Measurements from ENCODE around the gene CDH4. TPM values are rescaled to one million over a fixed set of nuclear protein-coding genes. Genes with fewer than 3 reads are reported as not detected.

Gene CDH4
- total and polyA plus RNA-seq, 2 donors (not counting 3 experiments of a cell fraction or from before 2014, with no cell fraction given): 0.17 to 0.51 TPM

- DNase-seq (ENCODE audit: low read depth, low spot score) (no peak), FAIRE-seq (no peak)
- dilution Hi-C loops (cut with MboI; ENCODE audit: extremely low pct_ligation_motif_present, low sequenced_read_pairs): no loop called here
- no peak overlapping the region for H3K4me2 ChIP-seq (ENCODE audit: insufficient read depth, low read length)
- intact Hi-C loops (cut with micrococcal nuclease): no loop called here
- H3K36me3 ChIP-seq (ENCODE audit: control insufficient read depth in 2 of 2, extremely low read depth in 1 of 2, insufficient read depth in 2 of 2, low read length in 2 of 2): no peaks in the 10 kb centered on the region
- H3K4me3 ChIP-seq (replicated peaks in 1 of 3; ENCODE audit: insufficient read depth in 1 of 3, low read depth in 1 of 3, low read length in 3 of 3): no peak overlapping the region
- no peaks in the 10 kb centered on the region for H3K9me1 ChIP-seq (replicated peaks; ENCODE audit: control insufficient read depth, extremely low read depth, insufficient read depth, low read length)
- TF ChIP-seq POLR2A (IDR thresholded peaks at IDR 0.05; ENCODE audit: low read depth, low read length) (no peak), MYC (IDR thresholded peaks at IDR 0.05; ENCODE audit: low read depth, low read length) (no peak), GATA2 (IDR thresholded peaks at IDR 0.05; ENCODE audit: insufficient read depth, insufficient read length, low read depth, low read length) (no peak), FOS (IDR thresholded peaks at IDR 0.05; ENCODE audit: borderline replicate concordance, insufficient read depth, low read length) (no peak), MAX (IDR thresholded peaks at IDR 0.05; ENCODE audit: insufficient read depth, insufficient read length) (no peak), POLR2AphosphoS5 (IDR thresholded peaks at IDR 0.05; ENCODE audit: insufficient read depth, low read depth, low read length) (no peak), CTCF (IDR thresholded peaks at IDR 0.05; ENCODE audit: extremely low read depth in 1 of 2, insufficient read depth in 1 of 2, low read depth in 1 of 2, low read length in 2 of 2) (no peak), EZH2 (IDR thresholded peaks at IDR 0.05; ENCODE audit: borderline replicate concordance, low read depth, low read length, severe bottlenecking) (no peak), JUN (IDR thresholded peaks at IDR 0.05; ENCODE audit: borderline replicate concordance, insufficient read depth, insufficient read length, low read depth) (no peak)
- H3K27ac ChIP-seq (ENCODE audit: insufficient read depth, low read depth, low read length): no peak overlapping the region
- BruUV-seq (replicated peaks): no TSS peak
- no peaks in the 10 kb centered on the region for H3K27me3 ChIP-seq (ENCODE audit: control insufficient read depth in 2 of 2, insufficient read depth in 2 of 2, low read length in 2 of 2)
- POLR2A ChIA-PET: no interaction called here
- no peaks in the 10 kb centered on the region for H3K9me3 ChIP-seq (replicated peaks; ENCODE audit: control insufficient read depth, insufficient read depth, low read length)
- no peaks in the 10 kb centered on the region for H3K79me2 ChIP-seq (ENCODE audit: control insufficient read depth, insufficient read depth, low read length)
- no peak overlapping the region for H3K9ac ChIP-seq (replicated peaks; ENCODE audit: extremely low read depth, insufficient read depth, low read length)
- no peak overlapping the region for H2AFZ ChIP-seq (ENCODE audit: low read depth, low read length)
- no peaks in the 10 kb centered on the region for H3K4me1 ChIP-seq (ENCODE audit: control insufficient read depth, extremely low read depth, insufficient read depth, low read length)
- CTCF ChIA-PET: no interaction called here
- no peaks in the 10 kb centered on the region for H4K20me1 ChIP-seq (replicated peaks; ENCODE audit: control insufficient read depth, extremely low read depth, insufficient read depth, low read length)
Observed at GRCh38 chr20:61979701-61980635, 727.9 kb downstream of the CDH4 start.

Measured in endothelial cell of umbilical vein (primary cell).